ENCODE measurements around the gene PARD3B. TPM values are rescaled to one million over a fixed set of nuclear protein-coding genes. Genes with fewer than 3 reads are reported as not detected.

The PARD3B gene
- total and polyA plus RNA-seq, 9 donors = 6.4 to 15.3 (median 7.5) TPM

DNA sequence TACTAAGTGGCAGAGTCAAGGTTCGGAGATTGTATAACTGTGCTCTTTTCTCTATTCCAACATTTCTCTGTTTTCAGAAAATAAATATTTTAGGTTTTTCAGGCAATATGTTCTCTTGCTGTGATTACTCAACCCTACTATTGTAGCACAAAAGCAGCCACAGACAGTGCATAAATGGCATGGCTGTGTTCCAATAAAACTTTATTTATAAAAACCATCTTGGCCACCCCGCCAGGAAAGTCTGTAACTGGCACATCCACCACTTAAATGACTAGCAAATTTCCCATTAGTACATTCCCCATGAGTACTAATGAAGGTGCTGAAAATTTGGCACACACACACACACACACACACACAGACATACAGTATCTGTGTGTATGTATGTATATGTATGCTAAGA is 30.8 kb upstream of the PARD3B start:
- WGBS (ENCODE audit: insufficient coverage) = no CpG with 5 or more reads among the region's 2 CpGs
- Histone ChIP-seq H3K9me3 (replicated peaks; ENCODE audit: control insufficient read depth, low read depth, low read length) (no peaks in the 10 kb centered on the region), H3K27me3 (ENCODE audit: control insufficient read depth, insufficient read depth, low read length) (no peaks in the 10 kb centered on the region), H3K27ac (ENCODE audit: low read length) (no peak overlapping the region), H3K4me1 (ENCODE audit: control insufficient read depth, insufficient read depth, low read length) (no peaks in the 10 kb centered on the region), H3K36me3 (ENCODE audit: control insufficient read depth, insufficient read depth, low read length) (no peaks in the 10 kb centered on the region), H3K4me3 (ENCODE audit: low read length) (no peak overlapping the region)
- DNase-seq = no peak

DNA sequence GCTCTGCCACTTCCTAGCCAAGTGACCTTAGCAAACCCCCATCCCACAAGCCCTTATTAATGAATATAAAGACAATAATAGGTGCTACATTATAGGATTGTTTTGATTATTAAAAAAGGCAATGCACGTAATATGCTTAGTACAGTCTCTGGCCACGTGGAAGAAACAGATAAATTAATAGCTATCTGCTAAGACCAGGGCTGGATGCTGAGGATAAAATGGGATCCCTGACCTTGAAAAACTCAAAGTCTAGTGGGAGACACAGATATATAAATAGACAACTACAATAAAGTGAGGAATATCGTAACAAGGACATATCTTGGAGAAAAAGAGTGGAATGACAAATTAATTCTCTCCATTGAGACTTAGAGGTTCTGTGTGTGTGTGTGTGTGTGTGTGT is 29.9 kb upstream of the PARD3B start:
- Histone ChIP-seq H3K27me3 (ENCODE audit: control insufficient read depth, insufficient read depth, low read length) (no peaks in the 10 kb centered on the region), H3K9me3 (replicated peaks; ENCODE audit: control insufficient read depth, low read depth, low read length) (no peaks in the 10 kb centered on the region), H3K4me1 (ENCODE audit: control insufficient read depth, insufficient read depth, low read length) (no peaks in the 10 kb centered on the region), H3K27ac (ENCODE audit: low read length) (no peak overlapping the region), H3K36me3 (ENCODE audit: control insufficient read depth, insufficient read depth, low read length) (no peaks in the 10 kb centered on the region), H3K4me3 (ENCODE audit: low read length) (no peak overlapping the region)
- WGBS (ENCODE audit: insufficient coverage) = no CpG with 5 or more reads among the region's 3 CpGs
- no peak for DNase-seq

DNA sequence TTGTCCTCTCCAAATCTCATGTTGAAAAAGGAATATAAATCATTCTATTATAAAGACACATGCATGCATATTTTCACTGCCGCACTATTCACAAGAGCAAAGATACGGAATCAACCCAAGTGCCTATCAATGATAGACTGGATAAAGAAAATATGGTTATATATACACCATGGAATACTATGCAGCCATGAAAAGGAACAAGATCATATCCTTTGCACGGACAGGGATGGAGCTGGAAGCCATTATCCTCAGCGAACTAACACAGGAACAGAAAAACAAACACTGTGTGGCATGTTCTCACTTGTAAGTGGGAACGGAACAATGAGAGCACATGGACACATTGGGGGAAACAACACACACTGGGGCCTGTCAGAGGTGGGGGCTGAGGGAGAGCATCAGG is 28.1 kb upstream of the PARD3B start:
- Histone ChIP-seq H3K4me3 (ENCODE audit: low read length) (no peak overlapping the region), H3K4me1 (ENCODE audit: control insufficient read depth, insufficient read depth, low read length) (no peaks in the 10 kb centered on the region), H3K9me3 (replicated peaks; ENCODE audit: control insufficient read depth, low read depth, low read length) (no peaks in the 10 kb centered on the region), H3K36me3 (ENCODE audit: control insufficient read depth, insufficient read depth, low read length) (no peaks in the 10 kb centered on the region), H3K27ac (ENCODE audit: low read length) (no peak overlapping the region), H3K27me3 (ENCODE audit: control insufficient read depth, insufficient read depth, low read length) (no peaks in the 10 kb centered on the region)
- WGBS (ENCODE audit: insufficient coverage) = no CpG with 5 or more reads among the region's 5 CpGs
- no peak for DNase-seq

DNA sequence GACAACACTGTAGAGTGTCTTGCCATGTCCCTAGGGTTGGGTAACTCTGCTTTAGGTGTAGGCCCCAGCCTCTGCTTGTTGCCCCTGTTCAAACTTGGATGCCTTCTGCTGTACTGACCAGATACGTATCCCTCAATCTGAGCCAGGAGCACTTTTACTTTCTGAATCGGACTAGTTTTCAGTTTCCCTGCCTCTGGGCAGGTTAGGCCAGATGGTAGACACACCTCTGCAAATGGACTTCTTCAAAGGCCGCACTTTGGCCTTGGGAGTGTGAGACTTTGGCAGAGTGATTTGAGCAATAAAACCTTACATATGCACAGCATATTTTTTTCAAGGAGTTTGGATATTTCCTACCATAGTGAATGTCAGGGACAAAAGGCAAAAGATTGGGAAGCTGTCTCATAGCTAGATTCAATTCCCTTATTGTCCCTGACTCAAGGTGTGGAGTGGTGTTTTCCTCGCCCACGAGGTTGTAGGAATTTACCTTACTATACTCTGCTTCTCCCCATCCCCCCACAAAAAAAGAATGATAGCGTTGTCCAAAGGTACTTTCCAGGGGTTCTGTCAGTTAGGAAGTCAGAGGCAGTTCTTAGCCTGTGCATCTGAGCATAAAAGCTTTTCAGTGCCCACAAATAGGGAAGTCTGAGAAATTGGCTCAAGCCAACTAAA is 15.3 kb upstream of the PARD3B start:
- no peak overlapping the region for H3K4me3 ChIP-seq (ENCODE audit: low read length)
- H3K27ac ChIP-seq (ENCODE audit: low read length) = no peak overlapping the region
- H3K36me3 ChIP-seq (ENCODE audit: control insufficient read depth, insufficient read depth, low read length) = no peaks in the 10 kb centered on the region
- 89% methylated on average over 1 of the region's 6 CpGs for WGBS (ENCODE audit: insufficient coverage)
- no peaks in the 10 kb centered on the region for H3K4me1 ChIP-seq (ENCODE audit: control insufficient read depth, insufficient read depth, low read length)
- H3K9me3 ChIP-seq (replicated peaks; ENCODE audit: control insufficient read depth, low read depth, low read length) = no peaks in the 10 kb centered on the region
- no peak for DNase-seq
- no peaks in the 10 kb centered on the region for H3K27me3 ChIP-seq (ENCODE audit: control insufficient read depth, insufficient read depth, low read length)

DNA sequence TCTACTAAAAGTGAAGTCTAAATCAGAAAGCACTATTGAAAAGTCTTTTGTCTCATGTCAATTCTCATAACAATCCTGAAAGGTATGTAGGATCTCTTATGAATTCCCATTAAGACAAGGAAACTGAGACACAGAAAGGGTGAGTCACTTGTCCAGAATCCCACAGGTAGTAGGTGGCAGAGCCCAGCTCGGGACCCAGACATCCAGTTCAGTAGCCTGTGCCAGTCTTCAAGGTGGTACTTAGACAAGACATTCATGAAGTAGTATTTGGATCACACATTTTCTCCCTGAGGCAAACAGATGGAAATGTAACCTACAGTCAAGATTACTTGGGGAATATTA is 14.8 kb upstream of the PARD3B start:
- Histone ChIP-seq H3K27ac (ENCODE audit: low read length) (no peak overlapping the region), H3K4me1 (ENCODE audit: control insufficient read depth, insufficient read depth, low read length) (no peaks in the 10 kb centered on the region), H3K4me3 (ENCODE audit: low read length) (no peak overlapping the region), H3K27me3 (ENCODE audit: control insufficient read depth, insufficient read depth, low read length) (no peaks in the 10 kb centered on the region), H3K36me3 (ENCODE audit: control insufficient read depth, insufficient read depth, low read length) (no peaks in the 10 kb centered on the region), H3K9me3 (replicated peaks; ENCODE audit: control insufficient read depth, low read depth, low read length) (no peaks in the 10 kb centered on the region)
- 100% methylated on average over 1 of the region's 1 CpG for WGBS (ENCODE audit: insufficient coverage)
- DNase-seq = no peak

DNA sequence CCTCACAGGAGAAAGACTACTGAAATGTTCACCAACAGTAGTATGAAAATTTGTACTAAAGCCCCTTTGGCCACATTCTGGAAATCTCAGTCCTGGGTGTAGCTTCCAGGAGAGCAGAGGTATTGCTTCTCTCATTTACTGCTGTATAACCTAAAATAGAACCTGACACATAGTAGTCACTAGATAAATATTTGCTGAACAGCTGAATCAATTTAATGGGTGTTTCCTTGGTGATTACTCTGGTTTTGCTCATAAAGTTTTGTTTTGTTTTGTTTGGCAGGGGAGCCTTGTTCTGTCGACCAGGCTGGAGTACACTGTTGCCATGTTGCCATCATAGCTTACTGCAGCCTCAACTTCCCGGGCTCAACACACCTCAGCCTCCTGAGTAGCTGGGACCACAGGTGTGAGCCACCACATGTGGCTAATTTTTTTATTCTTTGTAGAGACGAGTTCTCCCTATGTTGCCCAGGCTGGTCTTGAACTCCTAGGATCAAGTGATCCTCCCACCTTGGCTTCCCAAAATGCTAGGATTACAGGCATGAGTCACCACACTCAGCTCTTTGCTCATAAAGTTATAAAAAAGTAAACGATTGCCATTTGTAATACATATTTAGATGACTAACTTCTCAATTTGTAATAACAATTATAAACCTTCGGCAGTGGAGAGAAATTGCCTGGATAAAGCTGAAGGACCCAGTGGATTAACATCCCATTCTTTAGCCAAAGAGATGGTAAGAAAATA is 11.5 kb upstream of the PARD3B start:
- Histone ChIP-seq H3K27ac (ENCODE audit: low read length) (no peak overlapping the region), H3K27me3 (ENCODE audit: control insufficient read depth, insufficient read depth, low read length) (no peaks in the 10 kb centered on the region), H3K36me3 (ENCODE audit: control insufficient read depth, insufficient read depth, low read length) (no peaks in the 10 kb centered on the region), H3K4me1 (ENCODE audit: control insufficient read depth, insufficient read depth, low read length) (peaks cover 2% of the 10 kb centered on the region), H3K9me3 (replicated peaks; ENCODE audit: control insufficient read depth, low read depth, low read length) (no peaks in the 10 kb centered on the region), H3K4me3 (ENCODE audit: low read length) (no peak overlapping the region)
- no peak for DNase-seq
- 92% methylated on average over 2 of the region's 5 CpGs for WGBS (ENCODE audit: insufficient coverage)

DNA sequence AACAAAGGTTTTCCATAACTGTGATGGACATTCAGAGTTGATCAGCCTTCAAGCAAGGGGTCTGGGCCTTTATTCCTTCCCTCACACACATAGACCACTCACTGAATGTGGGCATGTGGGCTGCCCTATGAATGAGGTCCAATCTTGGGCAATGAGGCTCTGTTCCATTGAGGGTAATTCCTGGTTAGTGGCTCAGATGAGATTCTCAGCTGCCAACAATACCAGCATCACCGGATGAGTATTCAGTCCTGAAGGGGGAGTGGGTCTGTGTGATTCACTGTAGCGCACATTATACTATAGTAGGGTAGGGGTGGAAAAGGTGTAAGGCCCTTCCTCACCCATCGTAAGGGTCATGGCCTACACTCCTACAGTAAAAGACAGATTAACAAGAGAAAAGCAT is 9.9 kb upstream of the PARD3B start:
- no peak overlapping the region for H3K4me3 ChIP-seq (ENCODE audit: low read length)
- no peak overlapping the region for H3K27ac ChIP-seq (ENCODE audit: low read length)
- no peaks in the 10 kb centered on the region for H3K9me3 ChIP-seq (replicated peaks; ENCODE audit: control insufficient read depth, low read depth, low read length)
- no peaks in the 10 kb centered on the region for H3K36me3 ChIP-seq (ENCODE audit: control insufficient read depth, insufficient read depth, low read length)
- no peak for DNase-seq
- no peaks in the 10 kb centered on the region for H3K27me3 ChIP-seq (ENCODE audit: control insufficient read depth, insufficient read depth, low read length)
- peaks cover 2% of the 10 kb centered on the region for H3K4me1 ChIP-seq (ENCODE audit: control insufficient read depth, insufficient read depth, low read length)
- WGBS (ENCODE audit: insufficient coverage) = no CpG with 5 or more reads among the region's 3 CpGs

DNA sequence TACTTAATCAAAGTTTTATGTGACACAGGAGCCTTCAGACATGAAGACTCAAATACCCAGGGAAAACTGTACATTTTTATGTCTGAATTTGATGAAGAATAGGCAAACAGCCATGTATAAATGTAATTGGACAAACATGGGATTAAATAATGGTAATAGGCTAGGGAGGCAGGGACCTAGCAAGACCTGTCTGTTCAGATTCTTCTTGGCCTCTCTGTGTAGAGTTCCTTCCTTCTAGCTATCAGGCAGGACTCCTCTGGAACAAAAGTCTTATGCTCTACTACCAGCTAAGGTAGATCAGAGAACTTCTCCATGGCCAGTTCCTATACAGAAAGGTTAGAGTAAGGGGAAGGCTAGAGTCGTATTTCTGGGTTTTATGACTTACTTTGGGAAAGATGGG is 9.5 kb upstream of the PARD3B start:
- Histone ChIP-seq H3K36me3 (ENCODE audit: control insufficient read depth, insufficient read depth, low read length) (no peaks in the 10 kb centered on the region), H3K4me3 (ENCODE audit: low read length) (no peak overlapping the region), H3K27me3 (ENCODE audit: control insufficient read depth, insufficient read depth, low read length) (no peaks in the 10 kb centered on the region), H3K4me1 (ENCODE audit: control insufficient read depth, insufficient read depth, low read length) (peaks cover 2% of the 10 kb centered on the region), H3K27ac (ENCODE audit: low read length) (no peak overlapping the region), H3K9me3 (replicated peaks; ENCODE audit: control insufficient read depth, low read depth, low read length) (no peaks in the 10 kb centered on the region)
- no CpG with 5 or more reads among the region's 1 CpG for WGBS (ENCODE audit: insufficient coverage)
- no peak for DNase-seq

DNA sequence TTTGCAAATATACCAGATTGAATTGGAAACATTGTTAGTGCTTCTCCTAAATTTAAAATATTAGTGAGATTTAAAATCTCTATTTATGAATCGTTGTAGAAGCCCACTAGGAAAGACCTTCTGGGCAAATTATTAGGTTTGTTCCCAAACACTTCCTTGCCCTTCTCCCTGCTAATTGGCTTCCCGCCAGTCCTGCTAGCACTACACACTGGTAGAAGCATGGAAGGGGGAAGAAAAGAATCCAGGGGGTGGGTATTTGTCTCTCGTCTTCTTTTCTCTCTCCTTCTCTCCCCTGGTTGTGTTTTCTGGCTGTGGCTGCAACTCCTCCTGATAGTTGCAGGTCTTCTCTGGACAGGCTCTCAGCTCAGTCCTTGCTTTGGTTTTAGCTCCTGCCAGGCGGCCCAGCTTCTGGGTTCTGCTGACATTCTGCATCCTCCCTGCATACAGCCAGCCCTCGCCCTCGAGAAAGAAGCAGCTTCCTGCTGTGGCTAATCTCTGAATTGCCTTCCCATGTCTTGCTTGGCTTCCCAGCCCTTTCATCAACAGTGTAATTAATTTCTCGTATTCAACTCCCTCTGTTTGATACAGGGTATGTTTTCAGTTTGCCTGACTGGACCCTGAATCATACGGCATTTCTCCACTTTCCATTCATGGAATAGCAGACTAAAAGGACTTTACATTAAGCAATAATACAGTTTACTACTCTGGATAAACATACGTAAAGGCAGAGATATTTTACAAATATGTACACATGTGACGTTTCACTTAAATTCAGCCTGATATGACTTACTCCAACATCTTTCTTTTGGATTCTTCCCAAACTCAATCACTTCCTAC is 6.9 kb upstream of the PARD3B start:
- peaks cover 2% of the 10 kb centered on the region for H3K4me1 ChIP-seq (ENCODE audit: control insufficient read depth, insufficient read depth, low read length)
- peak; percentile 31 for DNase-seq
- no peaks in the 10 kb centered on the region for H3K36me3 ChIP-seq (ENCODE audit: control insufficient read depth, insufficient read depth, low read length)
- H3K9me3 ChIP-seq (replicated peaks; ENCODE audit: control insufficient read depth, low read depth, low read length) = no peaks in the 10 kb centered on the region
- WGBS (ENCODE audit: insufficient coverage) = 29% methylated on average over 2 of the region's 10 CpGs
- no peak overlapping the region for H3K27ac ChIP-seq (ENCODE audit: low read length)
- H3K4me3 ChIP-seq (ENCODE audit: low read length) = no peak overlapping the region
- H3K27me3 ChIP-seq (ENCODE audit: control insufficient read depth, insufficient read depth, low read length) = peaks cover 2% of the 10 kb centered on the region

DNA sequence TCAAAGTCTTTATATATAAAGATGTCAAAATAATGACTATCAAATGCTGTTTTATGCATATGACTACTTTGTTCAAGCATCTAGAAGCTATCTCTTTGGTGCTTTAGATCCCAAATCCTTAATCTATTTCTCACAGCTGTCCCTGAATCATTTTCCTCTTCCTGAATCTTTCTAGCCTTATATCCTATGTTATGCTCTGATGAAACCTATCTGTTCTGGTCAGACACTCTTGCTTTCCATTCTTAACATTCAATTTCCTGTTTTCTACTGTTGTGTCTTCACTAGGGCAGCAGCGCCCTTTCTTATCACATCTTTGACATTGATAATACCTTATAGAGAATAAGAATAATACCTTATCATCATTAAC is 6.3 kb upstream of the PARD3B start:
- no peaks in the 10 kb centered on the region for H3K9me3 ChIP-seq (replicated peaks; ENCODE audit: control insufficient read depth, low read depth, low read length)
- H3K27me3 ChIP-seq (ENCODE audit: control insufficient read depth, insufficient read depth, low read length) = peaks cover 4% of the 10 kb centered on the region
- peaks cover 2% of the 10 kb centered on the region for H3K4me1 ChIP-seq (ENCODE audit: control insufficient read depth, insufficient read depth, low read length)
- no peak for DNase-seq
- WGBS (ENCODE audit: insufficient coverage) = no CpG with 5 or more reads among the region's 1 CpG
- no peak overlapping the region for H3K27ac ChIP-seq (ENCODE audit: low read length)
- no peaks in the 10 kb centered on the region for H3K36me3 ChIP-seq (ENCODE audit: control insufficient read depth, insufficient read depth, low read length)
- H3K4me3 ChIP-seq (ENCODE audit: low read length) = no peak overlapping the region
